ENCODE measurements around the gene PSMB1. TPM values are rescaled to one million over a fixed set of nuclear protein-coding genes. Genes with fewer than 3 reads are reported as not detected.
"Not testable (repeated sequence)": the region's sequence is repeated elsewhere in the genome, so short reads cannot be mapped to it uniquely, and the experiment has no call there.

PSMB1 gene
- total and polyA plus RNA-seq, 4 donors, result 118 to 365 (median 228) TPM

- not testable (repeated sequence) for DNase-seq; H3K9ac ChIP-seq (ENCODE audit: insufficient read depth in 1 of 2, low read length in 2 of 2); H3K4me3 ChIP-seq; H3K36me3 ChIP-seq (ENCODE audit: control insufficient read depth in 4 of 4, insufficient read depth in 4 of 4, low read length in 4 of 4); ATAC-seq (ENCODE audit: insufficient read depth, low FRiP score); H3K27ac ChIP-seq (ENCODE audit: low read depth in 1 of 2, low read length in 1 of 2); H3K4me1 ChIP-seq (ENCODE audit: control insufficient read depth in 5 of 5, insufficient read depth in 5 of 5, low read length in 5 of 5)
- WGBS, 2 donors, result 46 to 47% methylated on average over 2 of the region's 2 CpGs
- Histone ChIP-seq H3K27me3 (ENCODE audit: control insufficient read depth in 3 of 3, insufficient read depth in 3 of 3, low read length in 2 of 3) (peaks cover 0 to 13% (median 11%) of the 10 kb centered on the region in 3 donors), H3K9me3 (ENCODE audit: control insufficient read depth in 4 of 4, insufficient read depth in 3 of 4, low read length in 3 of 4) (peaks cover 0 to 22% (median 6%) of the 10 kb centered on the region in 4 donors)
These were observed 50.8 kb downstream of the PSMB1 start for GRCh38 chr6:170502268-170502667.

GRCh38 chr6:170500955-170501590 lies 52.0 kb downstream of the PSMB1 start:
- ATAC-seq (ENCODE audit: insufficient read depth, low FRiP score), result no peak
- no peak for TF ChIP-seq CTCF (IDR thresholded peaks at IDR 0.05; ENCODE audit: control extremely low read depth, extremely low read depth)
- 40 to 43% methylated on average over 3 of the region's 3 CpGs for WGBS, 2 donors
- Histone ChIP-seq H3K9me3 (ENCODE audit: control insufficient read depth in 4 of 4, insufficient read depth in 3 of 4, low read length in 3 of 4) (peaks cover 0 to 22% (median 6%) of the 10 kb centered on the region in 4 donors), H3K27me3 (ENCODE audit: control insufficient read depth in 3 of 3, insufficient read depth in 3 of 3, low read length in 2 of 3) (peaks cover 0 to 15% (median 11%) of the 10 kb centered on the region in 3 donors), H3K4me1 (ENCODE audit: control insufficient read depth in 5 of 5, insufficient read depth in 5 of 5, low read length in 5 of 5) (peaks cover 0 to 5% (median 1%) of the 10 kb centered on the region in 5 donors), H3K27ac (ENCODE audit: low read depth in 1 of 2, low read length in 1 of 2) (no peak overlapping the region), H3K9ac (ENCODE audit: insufficient read depth in 1 of 2, low read length in 2 of 2) (no peak overlapping the region), H3K36me3 (ENCODE audit: control insufficient read depth in 4 of 4, insufficient read depth in 4 of 4, low read length in 4 of 4) (no peaks in the 10 kb centered on the region), H3K4me3 (no peak overlapping the region)
- no peak for DNase-seq

- Histone ChIP-seq H3K4me3 (no peak overlapping the region), H3K9ac (ENCODE audit: insufficient read depth in 1 of 2, low read length in 2 of 2) (no peak overlapping the region), H3K9me3 (ENCODE audit: control insufficient read depth in 4 of 4, insufficient read depth in 3 of 4, low read length in 3 of 4) (peaks cover 0 to 18% (median 6%) of the 10 kb centered on the region in 4 donors), H3K4me1 (ENCODE audit: control insufficient read depth in 5 of 5, insufficient read depth in 5 of 5, low read length in 5 of 5) (peaks cover 0 to 5% (median 0%) of the 10 kb centered on the region in 5 donors), H3K36me3 (ENCODE audit: control insufficient read depth in 4 of 4, insufficient read depth in 4 of 4, low read length in 4 of 4) (no peaks in the 10 kb centered on the region), H3K27ac (ENCODE audit: low read depth in 1 of 2, low read length in 1 of 2) (no peak overlapping the region), H3K27me3 (ENCODE audit: control insufficient read depth in 3 of 3, insufficient read depth in 3 of 3, low read length in 2 of 3) (peaks cover 0 to 11% (median 0%) of the 10 kb centered on the region in 3 donors)
- WGBS, 2 donors, result 35 to 39% methylated on average over 4 of the region's 4 CpGs
- DNase-seq (no peak), ATAC-seq (ENCODE audit: insufficient read depth, low FRiP score) (no peak)
- TF ChIP-seq CTCF (IDR thresholded peaks at IDR 0.05; ENCODE audit: control extremely low read depth, extremely low read depth), result no peak
These were observed 55.2 kb downstream of the PSMB1 start for GRCh38 chr6:170497841-170498301.

GRCh38 chr6:170493354-170493753 lies 59.8 kb downstream of the PSMB1 start:
- no peak for TF ChIP-seq CTCF (IDR thresholded peaks at IDR 0.05; ENCODE audit: control extremely low read depth, extremely low read depth)
- Histone ChIP-seq H3K27me3 (ENCODE audit: control insufficient read depth in 3 of 3, insufficient read depth in 3 of 3, low read length in 2 of 3) (peaks cover 0 to 7% (median 0%) of the 10 kb centered on the region in 3 donors), H3K36me3 (ENCODE audit: control insufficient read depth in 4 of 4, insufficient read depth in 4 of 4, low read length in 4 of 4) (no peaks in the 10 kb centered on the region), H3K27ac (ENCODE audit: low read depth in 1 of 2, low read length in 1 of 2) (no peak overlapping the region), H3K4me1 (ENCODE audit: control insufficient read depth in 5 of 5, insufficient read depth in 5 of 5, low read length in 5 of 5) (peaks cover 0 to 5% (median 0%) of the 10 kb centered on the region in 5 donors), H3K9me3 (ENCODE audit: control insufficient read depth in 4 of 4, insufficient read depth in 3 of 4, low read length in 3 of 4) (no peaks in the 10 kb centered on the region), H3K9ac (ENCODE audit: insufficient read depth in 1 of 2, low read length in 2 of 2) (no peak overlapping the region), H3K4me3 (no peak overlapping the region)
- 94 to 100% methylated on average over 2 of the region's 2 CpGs for WGBS, 2 donors
- DNase-seq (no peak), ATAC-seq (ENCODE audit: insufficient read depth, low FRiP score) (no peak)

Data from lung (tissue), 12 donors.